Neural crest cell (in vitro differentiated cells): Measurements from ENCODE around the gene ZFYVE16. TPM values are rescaled to one million over a fixed set of nuclear protein-coding genes. Genes with fewer than 3 reads are reported as not detected.

Experiments
- DNase-seq: peaks from one replicate; pipeline ENCODE4 v3.0.0; 2021; ENCODE audit warnings: low read depth, mixed read lengths, low spot score
- H3K27ac Mint-ChIP-seq: one replicate; pipeline ENCODE4 v1.8.0; 2021; ENCODE audit warnings: mild to moderate bottlenecking, mixed read lengths; ENCODE audit not compliant: unreplicated experiment
- H3K27me3 Mint-ChIP-seq: 2 replicates; pipeline ENCODE4 v1.8.0; 2021; ENCODE audit warnings: low read depth, mild to moderate bottlenecking, mixed read lengths
- H3K36me3 Mint-ChIP-seq: 2 replicates; pipeline ENCODE4 v1.8.0; 2021; ENCODE audit warnings: low read depth, mild to moderate bottlenecking, mixed read lengths
- H3K4me1 Mint-ChIP-seq: 2 replicates; pipeline ENCODE4 v1.8.0; 2021; ENCODE audit warnings: mixed read lengths
- H3K4me3 Mint-ChIP-seq: one replicate; pipeline ENCODE4 v1.8.0; 2021; ENCODE audit warnings: mild to moderate bottlenecking, mixed read lengths
- H3K9me3 Mint-ChIP-seq: 2 replicates; pipeline ENCODE4 v1.8.0; 2021; ENCODE audit warnings: mixed read lengths
- long read RNA-seq: library from polyadenylated mRNA; unstranded; transcript quantifications from one replicate; pipeline ENCODE4 v2.0.0, GENCODE V29; 2020
- total RNA-seq: library from RNA; stranded (reverse); gene quantifications from 2 replicates; pipeline ENCODE4 v1.2.1, GENCODE V29; 2021
- TF ChIP-seq, protein P1 (sequence below): fragments of 200-600 bp; sonication (generic); conservative IDR thresholded peaks from 2 replicates; pipeline ENCODE4 v1.5.0; 2021; ENCODE audit warnings: antibody characterized with exemption, mild to moderate bottlenecking

Gene ZFYVE16
- total RNA-seq, result 65.2 and 71.4 TPM in 2 replicates
- long read RNA-seq, full-length matches to known transcripts, result 4 of 36 reads
- long read RNA-seq, partial matches to known transcripts, result 32 of 36 reads
- long read RNA-seq, other reads (novel, unspliced or antisense), result 0 of 36 reads

GRCh38 chr5:80407735-80408483 is at the start of gene ZFYVE16:
TSS of gene ZFYVE16 (plus strand) at chr5:80408064. CDS start at chr5:80434148, 26,084 bp downstream.
- Mint-ChIP-seq H3K4me3 (peak within 1 kb of the TSS; percentile 95), H3K27ac (peak within 1 kb of the TSS; percentile 92), H3K36me3 (peaks cover 6% of the 10 kb centered on the region), H3K4me1 (peaks cover 30% of the 10 kb centered on the region), H3K9me3 (no peaks in the 10 kb centered on the region), H3K27me3 (no peaks in the 10 kb centered on the region)
- peak; percentile 98 for DNase-seq
- TF ChIP-seq, protein P1, sequence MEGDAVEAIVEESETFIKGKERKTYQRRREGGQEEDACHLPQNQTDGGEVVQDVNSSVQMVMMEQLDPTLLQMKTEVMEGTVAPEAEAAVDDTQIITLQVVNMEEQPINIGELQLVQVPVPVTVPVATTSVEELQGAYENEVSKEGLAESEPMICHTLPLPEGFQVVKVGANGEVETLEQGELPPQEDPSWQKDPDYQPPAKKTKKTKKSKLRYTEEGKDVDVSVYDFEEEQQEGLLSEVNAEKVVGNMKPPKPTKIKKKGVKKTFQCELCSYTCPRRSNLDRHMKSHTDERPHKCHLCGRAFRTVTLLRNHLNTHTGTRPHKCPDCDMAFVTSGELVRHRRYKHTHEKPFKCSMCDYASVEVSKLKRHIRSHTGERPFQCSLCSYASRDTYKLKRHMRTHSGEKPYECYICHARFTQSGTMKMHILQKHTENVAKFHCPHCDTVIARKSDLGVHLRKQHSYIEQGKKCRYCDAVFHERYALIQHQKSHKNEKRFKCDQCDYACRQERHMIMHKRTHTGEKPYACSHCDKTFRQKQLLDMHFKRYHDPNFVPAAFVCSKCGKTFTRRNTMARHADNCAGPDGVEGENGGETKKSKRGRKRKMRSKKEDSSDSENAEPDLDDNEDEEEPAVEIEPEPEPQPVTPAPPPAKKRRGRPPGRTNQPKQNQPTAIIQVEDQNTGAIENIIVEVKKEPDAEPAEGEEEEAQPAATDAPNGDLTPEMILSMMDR, result peak; percentile 59

- no peaks in the 10 kb centered on the region for H3K4me1 Mint-ChIP-seq
- H3K4me3 Mint-ChIP-seq, result no peak overlapping the region
- no peak overlapping the region for H3K27ac Mint-ChIP-seq
- H3K27me3 Mint-ChIP-seq, result no peaks in the 10 kb centered on the region
- TF ChIP-seq, protein P1, result no peak
- DNase-seq, result no peak
- no peaks in the 10 kb centered on the region for H3K36me3 Mint-ChIP-seq
- peaks cover 2% of the 10 kb centered on the region for H3K9me3 Mint-ChIP-seq
These were observed 46.9 kb upstream of the ZFYVE16 start for GRCh38 chr5:80360914-80361444.

DNA sequence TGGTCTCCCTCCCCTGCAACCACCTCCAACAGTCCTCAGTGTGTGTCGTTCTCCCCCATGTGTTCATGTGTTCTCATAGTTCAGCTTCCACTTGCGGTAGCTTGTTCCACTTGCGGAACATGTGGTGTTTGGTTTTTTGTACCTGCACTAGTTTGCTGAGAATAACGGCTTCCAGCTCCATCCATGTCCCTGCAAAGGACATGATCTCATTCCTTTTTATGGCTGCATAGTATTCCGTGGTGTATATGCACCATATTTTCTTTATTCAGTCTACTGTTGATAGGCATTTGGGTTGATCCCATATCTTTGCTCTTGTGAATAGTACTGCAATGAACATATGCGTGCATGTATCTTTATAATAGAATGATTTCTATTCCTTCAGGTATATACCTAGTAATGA is 43.0 kb upstream of the ZFYVE16 start:
- no peak for DNase-seq
- H3K27me3 Mint-ChIP-seq, result no peaks in the 10 kb centered on the region
- peaks cover 14% of the 10 kb centered on the region for H3K4me1 Mint-ChIP-seq
- no peak overlapping the region for H3K4me3 Mint-ChIP-seq
- TF ChIP-seq, protein P1, result no peak
- H3K9me3 Mint-ChIP-seq, result peaks cover 2% of the 10 kb centered on the region
- no peaks in the 10 kb centered on the region for H3K36me3 Mint-ChIP-seq
- no peak overlapping the region for H3K27ac Mint-ChIP-seq

- no peaks in the 10 kb centered on the region for H3K27me3 Mint-ChIP-seq
- peaks cover 11% of the 10 kb centered on the region for H3K9me3 Mint-ChIP-seq
- H3K4me3 Mint-ChIP-seq, result no peak overlapping the region
- H3K27ac Mint-ChIP-seq, result no peak overlapping the region
- no peak for DNase-seq
- TF ChIP-seq, protein P1, result no peak
- peaks cover 12% of the 10 kb centered on the region for H3K36me3 Mint-ChIP-seq
- H3K4me1 Mint-ChIP-seq, result peaks cover 46% of the 10 kb centered on the region
These were observed 39.0 kb upstream of the ZFYVE16 start for GRCh38 chr5:80368661-80369480.

DNA sequence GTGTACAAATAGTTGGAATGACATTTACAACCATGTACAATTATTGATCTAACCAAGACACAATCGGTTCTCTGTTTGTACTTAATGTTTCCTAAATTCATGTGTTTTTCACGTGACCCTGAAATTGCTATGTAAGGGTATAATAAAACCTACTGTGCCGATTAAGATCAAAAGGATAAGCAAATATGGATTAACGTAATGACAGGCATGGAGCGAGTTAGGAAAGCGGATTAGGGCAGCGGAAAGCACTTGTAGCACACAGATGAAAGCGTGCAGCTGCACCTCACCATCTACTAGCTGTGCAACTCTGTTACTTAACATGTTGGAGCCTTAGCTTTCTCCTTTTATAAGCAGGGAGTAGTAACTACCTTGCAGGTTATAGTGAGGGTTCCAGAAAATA is 38.3 kb upstream of the ZFYVE16 start:
- Mint-ChIP-seq H3K27me3 (no peaks in the 10 kb centered on the region), H3K4me3 (no peak overlapping the region), H3K27ac (no peak overlapping the region), H3K4me1 (peaks cover 48% of the 10 kb centered on the region), H3K36me3 (peaks cover 12% of the 10 kb centered on the region), H3K9me3 (peaks cover 11% of the 10 kb centered on the region)
- TF ChIP-seq, protein P1, result no peak
- no peak for DNase-seq
